ENCODE results near the gene NANOGP8. TPM values are rescaled to one million over a fixed set of nuclear protein-coding genes. Genes with fewer than 3 reads are reported as not detected.
"Not testable (repeated sequence)": the region's sequence is repeated elsewhere in the genome, so short reads cannot be mapped to it uniquely, and the experiment has no call there.

Gene NANOGP8
- 0.12 TPM in 1 of 3 replicates, not detected in the others for polyA plus RNA-seq
- polyA plus RNA-seq (2011; ENCODE audit: low read depth) = not detected
- not detected in 2 replicates for polyA plus RNA-seq (2011; cell fraction: cytosol; rRNA removed)
- polyA plus RNA-seq (2011; cell fraction: nucleus; rRNA removed) = 0.33 and 0.75 TPM in 2 replicates
- not detected in 2 replicates for polyA plus RNA-seq (2012; ENCODE audit: low replicate concordance)
- 1.1 TPM in 1 of 3 replicates, not detected in the others for polyA minus RNA-seq
- polyA minus RNA-seq (2011; cell fraction: cytosol; rRNA and poly(A)+ RNA removed) = not detected
- polyA minus RNA-seq (2011; cell fraction: nucleus; rRNA and poly(A)+ RNA removed) = 1.5 TPM in 1 of 2 replicates, not detected in the other

- H3K36me3 ChIP-seq (ENCODE audit: control insufficient read depth in 2 of 2, extremely low read depth in 1 of 2, insufficient read depth in 2 of 2, low read length in 2 of 2); H3K9me3 ChIP-seq (ENCODE audit: control insufficient read depth, low read depth, low read length); H4K20me1 ChIP-seq (ENCODE audit: control insufficient read depth, extremely low read depth, insufficient read depth, low read length); DNase-seq (ENCODE audit: low read depth, low spot score); H3K4me3 ChIP-seq (ENCODE audit: control insufficient read depth in 2 of 3, extremely low read depth in 1 of 3, insufficient read depth in 2 of 3, low read depth in 1 of 3, low read length in 3 of 3); H3K9me1 ChIP-seq (ENCODE audit: control insufficient read depth, extremely low read depth, insufficient read depth, low read length); dilution Hi-C loops (cut with MboI; ENCODE audit: extremely low pct_ligation_motif_present, low sequenced_read_pairs); H2AFZ ChIP-seq (ENCODE audit: control insufficient read depth, low read length); H3K79me2 ChIP-seq (ENCODE audit: control insufficient read depth, insufficient read depth, low read length); H3K27me3 ChIP-seq (ENCODE audit: control insufficient read depth, extremely low read depth, insufficient read depth, low read length); H3K9ac ChIP-seq (ENCODE audit: control insufficient read depth, extremely low read depth, insufficient read depth, low read length); FAIRE-seq; H3K4me2 ChIP-seq (ENCODE audit: control insufficient read depth, extremely low read depth, insufficient read depth, low read depth, low read length); H3K4me1 ChIP-seq (ENCODE audit: control insufficient read depth, extremely low read depth, insufficient read depth, low read length); H3K27ac ChIP-seq (ENCODE audit: control insufficient read depth, insufficient read depth, low read length): not testable (repeated sequence)
Observed at GRCh38 chr15:35085176-35085919, at the start of gene NANOGP8. Gene NANOGP8, minus strand, starts transcription at chr15:35085295. Its CDS starts 185 bp downstream, at chr15:35085110.

GRCh38 chr15:35134299-35134698 is 49.2 kb upstream of the NANOGP8 start:
- H3K27me3 ChIP-seq (ENCODE audit: control insufficient read depth, extremely low read depth, insufficient read depth, low read length) = no peaks in the 10 kb centered on the region
- H3K4me1 ChIP-seq (ENCODE audit: control insufficient read depth, extremely low read depth, insufficient read depth, low read length) = no peaks in the 10 kb centered on the region
- no peak for TF ChIP-seq CTCF (optimal IDR thresholded peaks at IDR 0.05 in 1 of 3, IDR thresholded peaks at IDR 0.05 in 1 of 3, conservative IDR thresholded peaks at IDR 0.05 in 1 of 3; ENCODE audit: extremely low read depth in 1 of 3, insufficient read depth in 2 of 3, low read length in 3 of 3)
- TF ChIP-seq EZH2 (IDR thresholded peaks at IDR 0.05; ENCODE audit: low read length) = no peak
- DNase-seq (ENCODE audit: low read depth, low spot score) = no peak
- H2AFZ ChIP-seq (ENCODE audit: control insufficient read depth, low read length) = no peak overlapping the region
- no peak for FAIRE-seq
- no peak overlapping the region for H3K9ac ChIP-seq (ENCODE audit: control insufficient read depth, extremely low read depth, insufficient read depth, low read length)
- no peak overlapping the region for H3K4me2 ChIP-seq (ENCODE audit: control insufficient read depth, extremely low read depth, insufficient read depth, low read depth, low read length)
- H3K4me3 ChIP-seq (ENCODE audit: control insufficient read depth in 2 of 3, extremely low read depth in 1 of 3, insufficient read depth in 2 of 3, low read depth in 1 of 3, low read length in 3 of 3) = no peak overlapping the region
- H3K36me3 ChIP-seq (ENCODE audit: control insufficient read depth in 2 of 2, extremely low read depth in 1 of 2, insufficient read depth in 2 of 2, low read length in 2 of 2) = no peaks in the 10 kb centered on the region
- H3K27ac ChIP-seq (ENCODE audit: control insufficient read depth, insufficient read depth, low read length) = no peak overlapping the region
- no peaks in the 10 kb centered on the region for H4K20me1 ChIP-seq (ENCODE audit: control insufficient read depth, extremely low read depth, insufficient read depth, low read length)
- H3K79me2 ChIP-seq (ENCODE audit: control insufficient read depth, insufficient read depth, low read length) = no peaks in the 10 kb centered on the region
- no peaks in the 10 kb centered on the region for H3K9me3 ChIP-seq (ENCODE audit: control insufficient read depth, low read depth, low read length)
- dilution Hi-C loops (cut with MboI; ENCODE audit: extremely low pct_ligation_motif_present, low sequenced_read_pairs) = no loop called here
- no peaks in the 10 kb centered on the region for H3K9me1 ChIP-seq (ENCODE audit: control insufficient read depth, extremely low read depth, insufficient read depth, low read length)

All from keratinocyte (primary cell).